Measurements from ENCODE around the gene RESP18. TPM values are rescaled to one million over a fixed set of nuclear protein-coding genes. Genes with fewer than 3 reads are reported as not detected.

The RESP18 gene
- total and polyA plus RNA-seq, 4 donors = not detected

DNA sequence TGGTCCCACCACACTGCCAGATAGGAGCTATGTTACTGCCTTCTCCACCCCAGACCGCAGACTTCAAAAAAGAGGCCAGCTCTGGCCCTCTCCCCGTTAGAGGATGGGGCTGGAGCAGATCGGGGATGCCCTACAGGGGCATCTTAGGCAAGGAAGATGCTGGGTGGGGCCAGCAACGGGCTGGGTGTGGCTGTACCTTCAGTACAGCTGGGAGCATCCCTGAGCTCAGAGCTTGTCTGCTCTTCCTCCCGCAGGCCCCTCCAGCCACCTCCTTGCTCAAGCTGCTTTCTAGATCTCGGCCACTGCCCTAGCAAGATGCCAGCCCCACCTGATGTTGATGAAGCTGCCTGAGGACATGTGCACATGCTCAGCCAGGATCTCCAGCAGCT lies 33.2 kb downstream of the RESP18 start:
- no peak for ATAC-seq (ENCODE audit: insufficient read depth, low FRiP score)
- H3K27me3 ChIP-seq (ENCODE audit: control insufficient read depth in 3 of 3, insufficient read depth in 3 of 3, low read length in 2 of 3) = peaks cover 0 to 29% (median 2%) of the 10 kb centered on the region in 3 donors
- no peaks in the 10 kb centered on the region for H3K36me3 ChIP-seq (ENCODE audit: control insufficient read depth in 4 of 4, insufficient read depth in 4 of 4, low read length in 4 of 4)
- H3K27ac ChIP-seq (ENCODE audit: low read depth in 1 of 2, low read length in 1 of 2) = no peak overlapping the region
- H3K9ac ChIP-seq (ENCODE audit: insufficient read depth in 1 of 2, low read length in 2 of 2) = no peak overlapping the region
- WGBS, 2 donors = 79 to 80% methylated on average over 6 of the region's 6 CpGs
- no peak for DNase-seq
- TF ChIP-seq, protein P1, sequence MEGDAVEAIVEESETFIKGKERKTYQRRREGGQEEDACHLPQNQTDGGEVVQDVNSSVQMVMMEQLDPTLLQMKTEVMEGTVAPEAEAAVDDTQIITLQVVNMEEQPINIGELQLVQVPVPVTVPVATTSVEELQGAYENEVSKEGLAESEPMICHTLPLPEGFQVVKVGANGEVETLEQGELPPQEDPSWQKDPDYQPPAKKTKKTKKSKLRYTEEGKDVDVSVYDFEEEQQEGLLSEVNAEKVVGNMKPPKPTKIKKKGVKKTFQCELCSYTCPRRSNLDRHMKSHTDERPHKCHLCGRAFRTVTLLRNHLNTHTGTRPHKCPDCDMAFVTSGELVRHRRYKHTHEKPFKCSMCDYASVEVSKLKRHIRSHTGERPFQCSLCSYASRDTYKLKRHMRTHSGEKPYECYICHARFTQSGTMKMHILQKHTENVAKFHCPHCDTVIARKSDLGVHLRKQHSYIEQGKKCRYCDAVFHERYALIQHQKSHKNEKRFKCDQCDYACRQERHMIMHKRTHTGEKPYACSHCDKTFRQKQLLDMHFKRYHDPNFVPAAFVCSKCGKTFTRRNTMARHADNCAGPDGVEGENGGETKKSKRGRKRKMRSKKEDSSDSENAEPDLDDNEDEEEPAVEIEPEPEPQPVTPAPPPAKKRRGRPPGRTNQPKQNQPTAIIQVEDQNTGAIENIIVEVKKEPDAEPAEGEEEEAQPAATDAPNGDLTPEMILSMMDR (IDR thresholded peaks at IDR 0.05; ENCODE audit: control extremely low read depth, extremely low read depth) = no peak
- peaks cover 0 to 4% (median 2%) of the 10 kb centered on the region in 5 donors for H3K4me1 ChIP-seq (ENCODE audit: control insufficient read depth in 5 of 5, insufficient read depth in 5 of 5, low read length in 5 of 5)
- H3K4me3 ChIP-seq = no peak overlapping the region
- H3K9me3 ChIP-seq (ENCODE audit: control insufficient read depth in 4 of 4, insufficient read depth in 3 of 4, low read length in 3 of 4) = no peaks in the 10 kb centered on the region

GRCh38 chr2:219298759-219299371 lies 33.7 kb downstream of the RESP18 start:
- TF ChIP-seq, protein P1 (IDR thresholded peaks at IDR 0.05; ENCODE audit: control extremely low read depth, extremely low read depth) = peak; percentile 95
- H3K27me3 ChIP-seq (ENCODE audit: control insufficient read depth in 3 of 3, insufficient read depth in 3 of 3, low read length in 2 of 3) = peaks cover 0 to 28% (median 2%) of the 10 kb centered on the region in 3 donors
- H3K4me3 ChIP-seq = no peak overlapping the region
- 21 to 25% methylated on average over 15 of the region's 15 CpGs for WGBS, 2 donors
- DNase-seq = peak; percentile 83 to 88 (median 86)
- no peaks in the 10 kb centered on the region for H3K36me3 ChIP-seq (ENCODE audit: control insufficient read depth in 4 of 4, insufficient read depth in 4 of 4, low read length in 4 of 4)
- no peaks in the 10 kb centered on the region for H3K9me3 ChIP-seq (ENCODE audit: control insufficient read depth in 4 of 4, insufficient read depth in 3 of 4, low read length in 3 of 4)
- no peak overlapping the region for H3K27ac ChIP-seq (ENCODE audit: low read depth in 1 of 2, low read length in 1 of 2)
- no peak overlapping the region for H3K9ac ChIP-seq (ENCODE audit: insufficient read depth in 1 of 2, low read length in 2 of 2)
- ATAC-seq (ENCODE audit: insufficient read depth, low FRiP score) = peak; percentile 71
- peaks cover 0 to 4% (median 4%) of the 10 kb centered on the region in 5 donors for H3K4me1 ChIP-seq (ENCODE audit: control insufficient read depth in 5 of 5, insufficient read depth in 5 of 5, low read length in 5 of 5)

GRCh38 chr2:219297766-219298456 lies 34.6 kb downstream of the RESP18 start:
- H3K36me3 ChIP-seq (ENCODE audit: control insufficient read depth in 4 of 4, insufficient read depth in 4 of 4, low read length in 4 of 4) = no peaks in the 10 kb centered on the region
- 83 to 87% methylated on average over 14 of the region's 14 CpGs for WGBS, 2 donors
- peaks cover 0 to 21% (median 2%) of the 10 kb centered on the region in 3 donors for H3K27me3 ChIP-seq (ENCODE audit: control insufficient read depth in 3 of 3, insufficient read depth in 3 of 3, low read length in 2 of 3)
- H3K9me3 ChIP-seq (ENCODE audit: control insufficient read depth in 4 of 4, insufficient read depth in 3 of 4, low read length in 3 of 4) = no peaks in the 10 kb centered on the region
- TF ChIP-seq, protein P1 (IDR thresholded peaks at IDR 0.05; ENCODE audit: control extremely low read depth, extremely low read depth) = no peak
- H3K9ac ChIP-seq (ENCODE audit: insufficient read depth in 1 of 2, low read length in 2 of 2) = no peak overlapping the region
- H3K4me1 ChIP-seq (ENCODE audit: control insufficient read depth in 5 of 5, insufficient read depth in 5 of 5, low read length in 5 of 5) = peaks cover 0 to 4% (median 4%) of the 10 kb centered on the region in 5 donors
- H3K4me3 ChIP-seq = no peak overlapping the region
- ATAC-seq (ENCODE audit: insufficient read depth, low FRiP score) (no peak), DNase-seq (no peak)
- H3K27ac ChIP-seq (ENCODE audit: low read depth in 1 of 2, low read length in 1 of 2) = no peak overlapping the region
